Measurements from ENCODE around the gene TSPAN17.

The TSPAN17 gene

GRCh38 chr5:176650354-176650884 lies 3.1 kb downstream of the TSPAN17 start:
- DNase-seq (ENCODE audit: low spot score) = no peak
- no peak for TF ChIP-seq CTCF (IDR thresholded peaks at IDR 0.05; ENCODE audit: extremely low read depth, missing control alignments)

GRCh38 chr5:176651472-176651980 lies 4.2 kb downstream of the TSPAN17 start:
- TF ChIP-seq CTCF (IDR thresholded peaks at IDR 0.05; ENCODE audit: extremely low read depth, missing control alignments) = no peak

GRCh38 chr5:176652136-176652535 lies 4.9 kb downstream of the TSPAN17 start:
- DNase-seq (ENCODE audit: low spot score) = no peak
- TF ChIP-seq CTCF (IDR thresholded peaks at IDR 0.05; ENCODE audit: extremely low read depth, missing control alignments) = no peak

More at GRCh38 chr5:176651472-176651980, 4.2 kb downstream of the TSPAN17 start:
- no peak for DNase-seq (ENCODE audit: low spot score)

GRCh38 chr5:176653401-176654385 lies 6.4 kb downstream of the TSPAN17 start:
- TF ChIP-seq CTCF (IDR thresholded peaks at IDR 0.05; ENCODE audit: extremely low read depth, missing control alignments) = no peak
- no peak for DNase-seq (ENCODE audit: low spot score)

- DNase-seq (ENCODE audit: low spot score) = no peak
- TF ChIP-seq CTCF (IDR thresholded peaks at IDR 0.05; ENCODE audit: extremely low read depth, missing control alignments) = no peak
These were observed 7.6 kb downstream of the TSPAN17 start for GRCh38 chr5:176654856-176655255.

GRCh38 chr5:176656467-176656990 lies 9.2 kb downstream of the TSPAN17 start:
- TF ChIP-seq CTCF (IDR thresholded peaks at IDR 0.05; ENCODE audit: extremely low read depth, missing control alignments) = no peak
- DNase-seq (ENCODE audit: low spot score) = no peak

Data from GM20000 (cell line).